HCT116 (cell line): Measurements from ENCODE around the gene LMO7. TPM values are rescaled to one million over a fixed set of nuclear protein-coding genes. Genes with fewer than 3 reads are reported as not detected.

Experiments
- ATAC-seq: fragments of 200-7000 bp; cut with Tn5 transposase; 2 replicates; pipeline ENCODE4 v1.9.1; 2020; ENCODE audit warnings: mild to moderate bottlenecking, moderate library complexity
- BruUV-seq: library from RNA; stranded (reverse); fragments of 400-500 nt; replicated peaks from 2 replicates; lab custom pipeline; 2021; lab: Mats Ljungman, UMichigan
- CTCF ChIA-PET: fragments of 300-600 bp; sonication (Branson Sonifier 250); formaldehyde crosslinking; loops from one replicate; lab custom pipeline; 2021; ENCODE audit warnings: antibody characterized with exemption; lab: Charles Lee
- POLR2A ChIA-PET: fragments of 300-600, 350-600 bp; sonication (Branson Sonifier 250); formaldehyde crosslinking; loops from one replicate; lab custom pipeline; 2021; ENCODE audit warnings: antibody characterized with exemption; lab: Charles Lee
- RAD21 ChIA-PET, 2 experiments: fragments of 300-600 bp; sonication (Branson Sonifier 250); formaldehyde crosslinking; loops; one replicate each; lab custom pipeline; 2023; ENCODE audit warnings: low total read pairs in 2 of 2; ENCODE audit not compliant: uncharacterized antibody in 2 of 2, unreplicated experiment in 2 of 2, low non-redundant PET in 1 of 2; lab: Charles Lee
- DNase-seq: peaks from one replicate; pipeline ENCODE4 v3.0.0-alpha.2; 2010; ENCODE audit warnings: low read depth, low spot score
- H2AFZ ChIP-seq: fragments of 200-600 bp; shearing (Covaris generic), sonication (generic); 2 replicates; pipeline ENCODE4 v1.6.1; 2017; ENCODE audit warnings: low read depth, mixed run types, mixed read lengths, antibody characterized with exemption, low read length; ENCODE audit not compliant: poor library complexity, severe bottlenecking
- H3K27ac ChIP-seq: 2 replicates; pipeline ENCODE4 v1.5.1; 2012; ENCODE audit warnings: low read depth, low read length
- H3K27me3 ChIP-seq: fragments of 200-600 bp; sonication (generic); 2 replicates; pipeline ENCODE4 v1.6.1; 2016; ENCODE audit warnings: mixed run types, low read length, mixed read lengths; ENCODE audit not compliant: insufficient read depth
- H3K36me3 ChIP-seq, 2 experiments: fragments of 200-500 bp in 1 of 2; fragments of 200-600 bp in 1 of 2; sonication (Bioruptor generic) in 1 of 2; sonication (generic) in 1 of 2; 2 replicates each; pipeline versions ENCODE4 v1.5.1 to v1.6.1; 2014 to 2016; ENCODE audit warnings: low read length in 2 of 2, inconsistent platforms in 1 of 2, mixed read lengths in 1 of 2, mixed run types in 1 of 2; ENCODE audit not compliant: insufficient read depth in 2 of 2, control insufficient read depth in 1 of 2
- H3K4me1 ChIP-seq, 2 experiments: fragments of 200-600 bp in 1 of 2; sonication (generic) in 1 of 2; 2 replicates each; pipeline versions ENCODE4 v1.5.1 to v1.6.1; 2012 to 2017; ENCODE audit warnings: low read length in 2 of 2, inconsistent platforms in 1 of 2, mild to moderate bottlenecking in 1 of 2, mixed read lengths in 1 of 2, mixed run types in 1 of 2, moderate library complexity in 1 of 2; ENCODE audit not compliant: insufficient read depth in 2 of 2, control insufficient read depth in 1 of 2
- H3K4me2 ChIP-seq: fragments of 200-600 bp; sonication (generic); 2 replicates; pipeline ENCODE4 v1.6.1; 2017; ENCODE audit warnings: mixed run types, low read length, mixed read lengths
- H3K4me3 ChIP-seq, 2 experiments: fragments of 200-600 bp in 1 of 2; sonication (generic) in 1 of 2; replicated peaks in 1 of 2; 2 replicates each; pipeline ENCODE4 v1.5.1; 2011 to 2016; ENCODE audit warnings: low read length in 2 of 2, control low read depth in 1 of 2, low read depth in 1 of 2, mild to moderate bottlenecking in 1 of 2, mixed read lengths in 1 of 2, mixed run types in 1 of 2
- H3K79me2 ChIP-seq: fragments of 200-600 bp; sonication (generic); 2 replicates; pipeline ENCODE4 v1.6.1; 2017; ENCODE audit warnings: mild to moderate bottlenecking, mixed run types, low read length, moderate library complexity, mixed read lengths; ENCODE audit not compliant: insufficient read depth
- H3K9ac ChIP-seq: fragments of 200-600 bp; sonication (generic); 2 replicates; pipeline ENCODE4 v1.6.1; 2016; ENCODE audit warnings: low read length, mixed read lengths
- H3K9me2 ChIP-seq: fragments of 200-600 bp; sonication (generic), shearing (Covaris generic); 2 replicates; pipeline ENCODE4 v1.6.1; 2017; ENCODE audit warnings: mixed run types, mild to moderate bottlenecking, moderate library complexity; ENCODE audit not compliant: insufficient read depth
- H3K9me3 ChIP-seq, 2 experiments: fragments of 200-500 bp in 1 of 2; fragments of 200-600 bp in 1 of 2; sonication (Bioruptor generic) in 1 of 2; sonication (generic) in 1 of 2; 2 replicates each; pipeline ENCODE4 v1.6.1; 2014 to 2017; ENCODE audit warnings: low read length in 2 of 2, mixed read lengths in 2 of 2, inconsistent platforms in 1 of 2, low read depth in 1 of 2, mild to moderate bottlenecking in 1 of 2, mixed run types in 1 of 2, moderate library complexity in 1 of 2; ENCODE audit not compliant: control insufficient read depth in 1 of 2, insufficient read depth in 1 of 2
- H4K20me1 ChIP-seq: fragments of 200-600 bp; sonication (generic), shearing (Covaris generic); 2 replicates; pipeline ENCODE4 v1.6.1; 2017; ENCODE audit warnings: mixed run types, mild to moderate bottlenecking, moderate library complexity; ENCODE audit not compliant: insufficient read depth
- CBX3 ChIP-seq: IDR thresholded peaks from 2 replicates; pipeline ENCODE4 v1.6.1; 2012; ENCODE audit warnings: low read depth
- EGR1 ChIP-seq: IDR thresholded peaks from 2 replicates; pipeline ENCODE4 v1.6.1; 2012; ENCODE audit warnings: low read depth
- YY1 ChIP-seq: IDR thresholded peaks from 2 replicates; pipeline ENCODE4 v1.6.1; 2011; ENCODE audit warnings: low read length, low read depth, moderate library complexity, mild to moderate bottlenecking; ENCODE audit not compliant: insufficient replicate concordance; ENCODE audit errors: extremely low read depth
- intact Hi-C: fragments of 100-400 bp; cut with micrococcal nuclease; formaldehyde crosslinking; loops from 2 replicates; pipeline ENCODE4 v1.10.0; 2022
- total RNA-seq: library from RNA; stranded (reverse); gene quantifications from one replicate; pipeline ENCODE4 v1.2.1, GENCODE V29; 2021; ENCODE audit not compliant: unreplicated experiment
- TF ChIP-seq, protein P1 (sequence below): IDR thresholded peaks from 2 replicates; pipeline ENCODE4 v1.6.1; 2012
- TF ChIP-seq, protein P2 (sequence below): IDR thresholded peaks from 2 replicates; pipeline ENCODE4 v1.6.1; 2012

The LMO7 gene
- total RNA-seq, 1 experiment from 2014 or later = 8.1 TPM

DNA sequence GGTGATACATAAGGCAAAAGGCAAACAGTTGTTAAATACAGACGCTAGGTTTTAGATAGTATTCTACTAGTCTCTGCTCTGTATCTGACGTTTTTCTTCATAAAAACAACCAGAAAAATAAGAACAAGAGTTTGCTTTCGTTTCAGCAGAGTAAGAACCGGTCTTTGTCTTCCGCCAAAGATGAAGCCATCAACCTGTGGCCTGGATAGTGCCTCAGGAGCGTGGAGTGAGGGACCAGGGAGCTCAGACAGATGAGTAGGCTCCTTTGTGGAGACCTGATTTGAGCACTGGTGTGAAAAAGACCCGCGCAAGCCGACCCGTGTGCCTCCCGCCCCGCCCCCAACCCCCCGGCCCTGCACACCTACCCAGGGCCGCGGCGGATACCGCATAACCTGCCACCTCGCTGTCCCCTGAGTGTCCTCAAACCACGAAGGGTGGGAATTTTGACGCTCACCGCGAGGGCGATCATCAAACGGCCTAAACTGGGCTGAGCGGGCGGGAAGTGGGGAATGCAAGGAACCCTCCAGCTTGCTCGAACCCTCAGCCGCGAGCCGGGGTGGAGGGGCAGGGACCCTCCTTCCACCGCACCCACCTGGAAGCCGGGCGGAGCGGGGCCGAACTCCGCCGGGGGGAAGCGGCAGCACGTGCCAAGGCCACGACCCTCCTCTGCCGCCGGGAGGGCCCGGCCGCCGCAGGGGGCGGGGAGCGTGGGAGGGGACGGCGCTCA is 866 bp upstream of the LMO7 start:
- intact Hi-C loops = no loop called here
- Histone ChIP-seq H3K27ac (no peak overlapping the region), H3K4me3 (peak overlapping the region; percentile 50 to 61), H3K4me1 (peaks cover 5 to 14% of the 10 kb centered on the region in 2 experiments; a peak in 3 of 4 replicates), H3K27me3 (no peaks in the 10 kb centered on the region), H3K9me2 (no peaks in the 10 kb centered on the region), H3K4me2 (peak overlapping the region; percentile 96), H3K36me3 (no peaks in the 10 kb centered on the region), H3K79me2 (no peaks in the 10 kb centered on the region), H2AFZ (no peak overlapping the region), H3K9ac (peak overlapping the region; percentile 54), H3K9me3 (no peaks in the 10 kb centered on the region), H4K20me1 (no peaks in the 10 kb centered on the region)
- ChIA-PET RAD21 (no interaction called here), CTCF (no interaction called here), POLR2A (no interaction called here)
- no TSS peak for BruUV-seq
- DNase-seq (no peak), ATAC-seq (peak; percentile 19)
- TF ChIP-seq CBX3 = no peak
- TF ChIP-seq, protein P1, sequence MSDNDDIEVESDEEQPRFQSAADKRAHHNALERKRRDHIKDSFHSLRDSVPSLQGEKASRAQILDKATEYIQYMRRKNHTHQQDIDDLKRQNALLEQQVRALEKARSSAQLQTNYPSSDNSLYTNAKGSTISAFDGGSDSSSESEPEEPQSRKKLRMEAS = 0 out of 2 replicates have a peak, but pooled peaks have one; percentile 11
- TF ChIP-seq EGR1 = peak; percentile 33; the same call in 1 of the 2 replicates

DNA sequence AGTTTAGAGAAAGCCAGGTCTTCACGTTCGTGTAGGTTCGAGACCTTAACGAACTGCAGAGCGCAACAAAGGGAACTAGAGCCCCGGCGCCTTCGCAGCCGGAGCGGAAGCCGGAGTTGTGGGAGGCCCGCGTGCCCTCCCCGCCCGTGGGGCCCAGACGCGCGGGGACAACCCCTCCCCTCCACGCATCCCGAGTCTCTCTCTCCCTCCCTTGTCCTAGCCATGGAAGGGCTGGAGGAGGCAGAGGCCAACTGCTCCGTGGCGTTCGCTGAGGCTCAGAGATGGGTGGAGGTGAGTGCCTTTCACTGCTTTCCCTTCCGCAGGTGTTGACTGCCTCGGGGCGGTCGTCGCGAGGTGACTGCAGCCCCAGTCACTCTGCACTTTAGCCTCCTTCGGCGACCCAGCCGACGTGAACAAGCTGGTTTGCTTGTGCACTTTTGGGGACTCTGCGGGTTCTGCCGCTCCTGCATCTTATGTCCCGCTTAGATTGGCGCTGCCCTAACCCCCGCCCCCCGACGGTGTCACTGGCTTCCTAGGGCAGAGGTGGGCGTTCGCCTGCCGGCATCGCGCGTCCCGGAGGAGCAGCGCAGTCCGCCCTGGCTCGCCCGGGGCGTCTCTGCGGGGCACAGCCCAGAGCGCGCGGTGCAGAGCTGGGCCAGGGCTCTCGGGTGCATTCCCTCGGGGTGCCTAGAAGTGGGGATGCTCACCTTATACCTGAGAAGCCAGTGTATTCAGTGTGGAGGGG is 478 bp downstream of the LMO7 start:
- peak overlapping the region; percentile 82 for H2AFZ ChIP-seq
- H3K79me2 ChIP-seq = no peaks in the 10 kb centered on the region
- no peaks in the 10 kb centered on the region for H3K9me3 ChIP-seq
- ChIA-PET POLR2A (no interaction called here), RAD21 (no interaction called here), CTCF (no interaction called here)
- H4K20me1 ChIP-seq = no peaks in the 10 kb centered on the region
- intact Hi-C loops = no loop called here
- H3K4me1 ChIP-seq = peaks cover 5 to 14% of the 10 kb centered on the region in 2 experiments; a peak in 3 of 4 replicates
- no peaks in the 10 kb centered on the region for H3K27me3 ChIP-seq
- DNase-seq (no peak), ATAC-seq (peak; percentile 33)
- H3K9ac ChIP-seq = peak overlapping the region; percentile 54; the same call in 1 of the 2 replicates
- no peak overlapping the region for H3K27ac ChIP-seq
- no peaks in the 10 kb centered on the region for H3K9me2 ChIP-seq
- peak overlapping the region; percentile 50 to 61 for H3K4me3 ChIP-seq
- peak overlapping the region; percentile 96 for H3K4me2 ChIP-seq
- no TSS peak for BruUV-seq
- H3K36me3 ChIP-seq = no peaks in the 10 kb centered on the region
- no peak for TF ChIP-seq YY1
- TF ChIP-seq, protein P2, sequence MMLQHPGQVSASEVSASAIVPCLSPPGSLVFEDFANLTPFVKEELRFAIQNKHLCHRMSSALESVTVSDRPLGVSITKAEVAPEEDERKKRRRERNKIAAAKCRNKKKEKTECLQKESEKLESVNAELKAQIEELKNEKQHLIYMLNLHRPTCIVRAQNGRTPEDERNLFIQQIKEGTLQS = no peak
- TF ChIP-seq, protein P1 = peak; percentile 45; the same call in 1 of the 2 replicates
